SU-DHL-6 (cell line): Measurements from ENCODE around the gene TMEM94.

ENCODE experiments used
- CTCF ChIP-seq: fragments of 200-600 bp; sonication (generic); IDR thresholded peaks from one replicate; pipeline ENCODE4 v1.5.1; 2017; ENCODE audit warnings: antibody characterized with exemption, mild to moderate bottlenecking, low read length, moderate library complexity; ENCODE audit not compliant: insufficient read depth, poor library complexity, severe bottlenecking
- EZH2phosphoT487 ChIP-seq: fragments of 200-600 bp; sonication (generic), shearing (Covaris generic); conservative IDR thresholded peaks from 2 replicates; pipeline ENCODE4 v1.6.1; 2018; ENCODE audit warnings: mild to moderate bottlenecking, antibody characterized with exemption, low read length, moderate library complexity, mixed read lengths

- TF ChIP-seq EZH2phosphoT487 (no peak), CTCF (no peak)
Observed at GRCh38 chr17:75468779-75469373, 12.4 kb downstream of the TMEM94 start.
